Omental fat pad (tissue), 4 donors: ENCODE measurements around the gene SLC39A1. TPM values are rescaled to one million over a fixed set of nuclear protein-coding genes. Genes with fewer than 3 reads are reported as not detected.

Source experiments
- ATAC-seq: fragments of 150-250 bp; one replicate; pipeline ENCODE4 v1.9.1; 2016; ENCODE audit warnings: mild to moderate bottlenecking, moderate library complexity; ENCODE audit not compliant: low FRiP score
- DNase-seq: peaks from one replicate; pipeline ENCODE4 v3.0.0-alpha.2; 2019; ENCODE audit warnings: low spot score
- total RNA-seq, 4 donors: library from RNA; depleted of rRNA; stranded (reverse); fragments of >200 nt; gene quantifications; one replicate each; pipeline ENCODE4 v1.1.0, GENCODE V29; 2016
- TF ChIP-seq, protein P1 (sequence below), 3 donors: fragments of 450-650 bp; IDR thresholded peaks; one replicate each; pipeline ENCODE4 v1.5.1; 2016 to 2017; ENCODE audit warnings: antibody characterized with exemption in 3 of 3, mild to moderate bottlenecking in 3 of 3, moderate library complexity in 2 of 3

SLC39A1 gene
- total RNA-seq, 4 donors from 2014 or later, result 80.5 to 125 (median 116) TPM

- DNase-seq (no peak), ATAC-seq (no peak)
- TF ChIP-seq, protein P1, sequence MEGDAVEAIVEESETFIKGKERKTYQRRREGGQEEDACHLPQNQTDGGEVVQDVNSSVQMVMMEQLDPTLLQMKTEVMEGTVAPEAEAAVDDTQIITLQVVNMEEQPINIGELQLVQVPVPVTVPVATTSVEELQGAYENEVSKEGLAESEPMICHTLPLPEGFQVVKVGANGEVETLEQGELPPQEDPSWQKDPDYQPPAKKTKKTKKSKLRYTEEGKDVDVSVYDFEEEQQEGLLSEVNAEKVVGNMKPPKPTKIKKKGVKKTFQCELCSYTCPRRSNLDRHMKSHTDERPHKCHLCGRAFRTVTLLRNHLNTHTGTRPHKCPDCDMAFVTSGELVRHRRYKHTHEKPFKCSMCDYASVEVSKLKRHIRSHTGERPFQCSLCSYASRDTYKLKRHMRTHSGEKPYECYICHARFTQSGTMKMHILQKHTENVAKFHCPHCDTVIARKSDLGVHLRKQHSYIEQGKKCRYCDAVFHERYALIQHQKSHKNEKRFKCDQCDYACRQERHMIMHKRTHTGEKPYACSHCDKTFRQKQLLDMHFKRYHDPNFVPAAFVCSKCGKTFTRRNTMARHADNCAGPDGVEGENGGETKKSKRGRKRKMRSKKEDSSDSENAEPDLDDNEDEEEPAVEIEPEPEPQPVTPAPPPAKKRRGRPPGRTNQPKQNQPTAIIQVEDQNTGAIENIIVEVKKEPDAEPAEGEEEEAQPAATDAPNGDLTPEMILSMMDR (IDR thresholded peaks at IDR 0.05), result no peak
Measured at GRCh38 chr1:153957744-153958110, 5.6 kb downstream of the SLC39A1 start.

DNA sequence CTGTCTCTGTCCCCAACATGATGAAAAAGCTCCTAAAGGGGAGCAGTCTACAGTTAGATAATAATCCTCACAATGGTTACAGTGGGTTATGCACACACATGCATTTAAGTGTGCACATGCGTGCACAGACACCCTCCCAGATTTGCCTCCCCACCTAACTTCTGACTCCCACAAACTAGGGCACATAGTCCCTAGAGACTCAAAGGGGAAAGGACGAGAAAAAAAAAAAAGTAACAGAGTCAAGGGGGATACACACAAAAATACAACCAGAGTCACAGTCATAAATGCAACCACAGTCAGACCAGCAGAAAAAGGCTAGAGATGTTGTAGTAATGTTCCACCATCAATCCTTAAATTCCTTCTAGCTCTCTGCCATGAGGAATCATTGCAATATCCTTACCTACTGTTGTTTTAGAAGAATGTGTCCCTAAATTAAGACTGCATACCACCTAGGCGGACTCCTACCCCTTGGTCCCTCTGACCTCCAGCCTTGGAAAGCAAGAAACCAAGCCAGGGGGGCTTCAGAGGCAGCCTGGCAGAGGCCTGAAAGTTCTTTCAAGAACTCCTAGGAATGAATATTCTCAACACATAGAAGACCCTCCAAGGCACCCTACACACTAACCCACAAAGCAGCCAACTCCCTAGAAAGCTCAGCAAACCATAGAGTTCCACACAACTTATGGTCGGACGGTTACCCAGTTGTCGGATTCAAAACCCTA is 6.2 kb downstream of the SLC39A1 start:
- no peak for ATAC-seq
- TF ChIP-seq, protein P1 (IDR thresholded peaks at IDR 0.05), result no peak

GRCh38 chr1:153954826-153955225 is 8.5 kb downstream of the SLC39A1 start:
- DNase-seq (no peak), ATAC-seq (no peak)
- TF ChIP-seq, protein P1 (IDR thresholded peaks at IDR 0.05), result no peak

More for the DNA sequence above, 6.2 kb downstream of the SLC39A1 start:
- DNase-seq, result no peak

DNA sequence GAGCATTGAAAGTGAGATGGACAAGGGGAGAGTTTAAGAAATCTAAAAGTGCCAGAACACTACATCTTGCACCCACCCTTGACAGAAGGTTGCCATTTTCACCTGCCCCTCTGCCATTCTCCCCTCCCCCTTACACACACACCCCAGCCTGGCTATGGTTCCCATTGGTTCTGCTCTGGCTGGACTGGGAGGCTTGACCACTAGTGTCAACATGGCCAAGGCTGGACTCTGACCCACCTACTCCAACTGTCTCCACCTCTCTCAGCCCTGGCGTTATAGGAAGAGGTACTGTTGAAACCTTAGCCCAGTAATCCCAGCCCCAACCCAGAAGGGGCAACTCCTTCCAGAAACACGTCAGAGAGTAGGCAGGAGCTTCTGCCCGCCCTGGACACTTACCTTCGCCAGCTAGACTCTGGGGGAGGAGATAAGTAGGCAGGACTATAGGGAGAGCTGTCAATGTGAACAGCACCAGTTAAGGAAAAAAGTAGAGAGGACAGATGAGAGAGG is 9.4 kb downstream of the SLC39A1 start:
- DNase-seq (no peak), ATAC-seq (no peak)
- TF ChIP-seq, protein P1 (IDR thresholded peaks at IDR 0.05), result no peak

GRCh38 chr1:153951801-153952200 is 11.5 kb downstream of the SLC39A1 start:
- DNase-seq (no peak), ATAC-seq (no peak)
- TF ChIP-seq, protein P1 (IDR thresholded peaks at IDR 0.05), result no peak

GRCh38 chr1:153951183-153951582 is 12.2 kb downstream of the SLC39A1 start:
- ATAC-seq, result no peak
- TF ChIP-seq, protein P1 (IDR thresholded peaks at IDR 0.05), result no peak
- DNase-seq, result no peak
